ENCODE measurements around the gene KIAA0513. TPM values are rescaled to one million over a fixed set of nuclear protein-coding genes. Genes with fewer than 3 reads are reported as not detected.

The KIAA0513 gene
- total and polyA plus RNA-seq, 2 of the 13 experiments (the other 11 are each of a cell fraction or from before 2014, with no cell fraction given) = 1.8 TPM

DNA sequence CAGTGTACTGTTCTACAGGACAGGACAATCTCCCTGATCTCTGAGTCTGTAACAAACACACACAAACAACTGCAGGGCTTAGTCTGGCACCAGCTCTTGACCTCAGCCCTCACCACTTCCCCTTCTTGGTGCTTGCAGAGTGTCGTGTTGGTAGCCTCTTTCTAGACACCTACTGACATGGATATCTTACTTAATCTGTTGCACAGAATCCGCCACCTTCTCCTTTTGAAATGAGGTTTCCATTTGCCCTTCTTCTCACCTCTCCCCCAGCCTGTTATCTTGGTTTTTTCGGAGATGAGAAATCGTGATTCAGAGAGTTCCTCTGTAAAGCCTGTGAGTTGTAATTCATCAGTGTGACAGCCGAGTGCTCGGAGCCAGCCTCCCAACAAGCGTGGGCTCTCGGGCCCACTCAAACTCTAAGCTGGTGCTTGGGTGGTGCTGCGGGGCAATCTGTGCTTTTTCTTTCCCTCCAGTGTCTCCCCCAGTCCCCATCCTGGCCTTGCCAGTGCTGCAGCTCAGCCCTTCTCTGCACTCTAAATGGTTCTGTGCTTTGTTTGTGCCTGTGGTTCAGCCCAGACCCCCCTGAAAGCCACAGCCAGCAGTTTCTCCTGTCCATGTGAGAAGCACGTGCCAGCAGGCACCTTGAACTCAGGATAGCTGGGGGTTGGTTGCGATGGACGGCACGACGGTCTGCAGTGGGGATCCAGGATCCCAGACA is 28.1 kb downstream of the KIAA0513 start (continued):
- TF ChIP-seq NONO (IDR thresholded peaks at IDR 0.05) = no peak
- no peak for TF ChIP-seq NONO (CRISPR knock-in tag; conservative IDR thresholded peaks at IDR 0.05)
- peak in 1 of 2 experiments; percentile 82; a peak in 2 of 4 replicates for TF ChIP-seq KLF16 (CRISPR knock-in tag; IDR thresholded peaks at IDR 0.05)
- TF ChIP-seq ELF4 (CRISPR knock-in tag; IDR thresholded peaks at IDR 0.05; ENCODE audit: borderline replicate concordance) = no peak
- TF ChIP-seq, protein P1, sequence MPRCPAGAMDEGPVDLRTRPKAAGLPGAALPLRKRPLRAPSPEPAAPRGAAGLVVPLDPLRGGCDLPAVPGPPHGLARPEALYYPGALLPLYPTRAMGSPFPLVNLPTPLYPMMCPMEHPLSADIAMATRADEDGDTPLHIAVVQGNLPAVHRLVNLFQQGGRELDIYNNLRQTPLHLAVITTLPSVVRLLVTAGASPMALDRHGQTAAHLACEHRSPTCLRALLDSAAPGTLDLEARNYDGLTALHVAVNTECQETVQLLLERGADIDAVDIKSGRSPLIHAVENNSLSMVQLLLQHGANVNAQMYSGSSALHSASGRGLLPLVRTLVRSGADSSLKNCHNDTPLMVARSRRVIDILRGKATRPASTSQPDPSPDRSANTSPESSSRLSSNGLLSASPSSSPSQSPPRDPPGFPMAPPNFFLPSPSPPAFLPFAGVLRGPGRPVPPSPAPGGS (CRISPR knock-in tag; IDR thresholded peaks at IDR 0.05) = peak; percentile 77; the same call in 1 of the 2 replicates
- no peak; the same call in 1 of the 2 replicates for TF ChIP-seq ZNF768 (CRISPR knock-in tag; IDR thresholded peaks at IDR 0.05)
- TF ChIP-seq YEATS4 (CRISPR knock-in tag; IDR thresholded peaks at IDR 0.05; ENCODE audit: borderline replicate concordance) = peak; percentile 57; the same call in 1 of the 2 replicates
- TF ChIP-seq KLF15 (CRISPR knock-in tag; IDR thresholded peaks at IDR 0.05; ENCODE audit: borderline replicate concordance) = 0 out of 2 replicates have a peak, but pooled peaks have one; percentile 46
- no peak for TF ChIP-seq KDM3A (CRISPR knock-in tag; IDR thresholded peaks at IDR 0.05; ENCODE audit: low read depth)
- TF ChIP-seq U2AF2 (IDR thresholded peaks at IDR 0.05; ENCODE audit: low read depth, low read length) = no peak
- TF ChIP-seq ZBTB7B (CRISPR knock-in tag; IDR thresholded peaks at IDR 0.05) = 0 out of 2 replicates have a peak, but pooled peaks have one; percentile 24
- no peak for TF ChIP-seq SMARCE1 (IDR thresholded peaks at IDR 0.05; ENCODE audit: borderline replicate concordance)
- TF ChIP-seq POLR2AphosphoS5 (IDR thresholded peaks at IDR 0.05; ENCODE audit: low read depth, low read length) = no peak
- no peak for TF ChIP-seq ZNF713 (CRISPR knock-in tag; IDR thresholded peaks at IDR 0.05)
- TF ChIP-seq SMAD9 (CRISPR knock-in tag; IDR thresholded peaks at IDR 0.05) = no peak
- TF ChIP-seq, protein P2, sequence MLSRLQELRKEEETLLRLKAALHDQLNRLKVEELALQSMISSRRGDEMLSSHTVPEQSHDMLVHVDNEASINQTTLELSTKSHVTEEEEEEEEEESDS (CRISPR knock-in tag; IDR thresholded peaks at IDR 0.05; ENCODE audit: borderline replicate concordance) = peak; percentile 78
- TF ChIP-seq ZNF20 (CRISPR knock-in tag; IDR thresholded peaks at IDR 0.05) = no peak
- no peak for TF ChIP-seq ZNF7 (CRISPR knock-in tag; IDR thresholded peaks at IDR 0.05)
- no peak for TF ChIP-seq NFATC3 (CRISPR knock-in tag; IDR thresholded peaks at IDR 0.05)
- no peak for TF ChIP-seq MATR3 (CRISPR knock-in tag; IDR thresholded peaks at IDR 0.05)
- TF ChIP-seq GATAD1 (CRISPR knock-in tag; IDR thresholded peaks at IDR 0.05) = no peak; the same call in 1 of the 2 replicates
- TF ChIP-seq ZFP62 (CRISPR knock-in tag; IDR thresholded peaks at IDR 0.05) = no peak
- TF ChIP-seq EED (CRISPR knock-in tag; IDR thresholded peaks at IDR 0.05) = peak; percentile 73; the same call in 1 of the 2 replicates
- no peak for TF ChIP-seq ATRX (CRISPR knock-in tag; IDR thresholded peaks at IDR 0.05; ENCODE audit: borderline replicate concordance)
- 0 out of 2 replicates have a peak, but pooled peaks have one; percentile 16 for TF ChIP-seq ZNF749 (CRISPR knock-in tag; IDR thresholded peaks at IDR 0.05; ENCODE audit: borderline replicate concordance)
- no peak for TF ChIP-seq SP2 (CRISPR knock-in tag; IDR thresholded peaks at IDR 0.05)
- no peak for TF ChIP-seq SIN3B (IDR thresholded peaks at IDR 0.05; ENCODE audit: low read length)
- TF ChIP-seq TAF15 (IDR thresholded peaks at IDR 0.05; ENCODE audit: low read depth, low read length, poor library complexity, severe bottlenecking) = no peak
- TF ChIP-seq TP53 (CRISPR knock-in tag; conservative IDR thresholded peaks at IDR 0.05) = no peak
- TF ChIP-seq RAD51 (IDR thresholded peaks at IDR 0.05; ENCODE audit: borderline replicate concordance) = no peak
- TF ChIP-seq, protein P3, sequence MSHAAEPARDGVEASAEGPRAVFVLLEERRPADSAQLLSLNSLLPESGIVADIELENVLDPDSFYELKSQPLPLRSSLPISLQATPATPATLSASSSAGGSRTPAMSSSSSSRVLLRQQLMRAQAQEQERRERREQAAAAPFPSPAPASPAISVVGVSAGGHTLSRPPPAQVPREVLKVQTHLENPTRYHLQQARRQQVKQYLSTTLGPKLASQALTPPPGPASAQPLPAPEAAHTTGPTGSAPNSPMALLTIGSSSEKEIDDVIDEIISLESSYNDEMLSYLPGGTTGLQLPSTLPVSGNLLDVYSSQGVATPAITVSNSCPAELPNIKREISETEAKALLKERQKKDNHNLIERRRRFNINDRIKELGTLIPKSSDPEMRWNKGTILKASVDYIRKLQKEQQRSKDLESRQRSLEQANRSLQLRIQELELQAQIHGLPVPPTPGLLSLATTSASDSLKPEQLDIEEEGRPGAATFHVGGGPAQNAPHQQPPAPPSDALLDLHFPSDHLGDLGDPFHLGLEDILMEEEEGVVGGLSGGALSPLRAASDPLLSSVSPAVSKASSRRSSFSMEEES (CRISPR knock-in tag; IDR thresholded peaks at IDR 0.05) = peak; percentile 29; the same call in 1 of the 2 replicates

All from HepG2 (cell line).